Muscle layer of colon (tissue), 2 donors: ENCODE measurements around the gene EGFR.

ENCODE experiments used
- H3K27ac ChIP-seq: one replicate; pipeline ENCODE4 v1.7.0; 2013; ENCODE audit warnings: low read depth, mild to moderate bottlenecking, low read length, moderate library complexity
- H3K27me3 ChIP-seq, 2 donors: one replicate each; pipeline ENCODE4 v1.7.0; 2013; ENCODE audit warnings: low read length in 2 of 2, mild to moderate bottlenecking in 2 of 2; ENCODE audit not compliant: insufficient read depth in 2 of 2, control insufficient read depth in 1 of 2
- H3K36me3 ChIP-seq: one replicate; pipeline ENCODE4 v1.7.0; 2013; ENCODE audit warnings: mild to moderate bottlenecking, low read length; ENCODE audit not compliant: insufficient read depth
- H3K4me1 ChIP-seq: one replicate; pipeline ENCODE4 v1.7.0; 2013; ENCODE audit warnings: mild to moderate bottlenecking, low read length; ENCODE audit not compliant: insufficient read depth
- H3K4me3 ChIP-seq, 2 donors: one replicate each; pipeline ENCODE4 v1.7.0; 2013; ENCODE audit warnings: low read length in 2 of 2, low read depth in 1 of 2, mild to moderate bottlenecking in 1 of 2, moderate library complexity in 1 of 2
- H3K9ac ChIP-seq: one replicate; pipeline ENCODE4 v1.7.0; 2013; ENCODE audit warnings: low read length
- H3K9me3 ChIP-seq: one replicate; pipeline ENCODE4 v1.7.0; 2013; ENCODE audit warnings: mild to moderate bottlenecking, low read length
- donor health status: abdominal sarcoma.
- donor health status: Adenocarcinoma of cecum.

The EGFR gene

GRCh38 chr7:54989453-54990225 is 29.2 kb upstream of the EGFR start:
- H3K4me1 ChIP-seq = no peaks in the 10 kb centered on the region
- no peaks in the 10 kb centered on the region for H3K27me3 ChIP-seq
- no peak overlapping the region for H3K27ac ChIP-seq
- H3K9ac ChIP-seq = no peak overlapping the region
- H3K4me3 ChIP-seq = no peak overlapping the region
- no peaks in the 10 kb centered on the region for H3K9me3 ChIP-seq
- no peaks in the 10 kb centered on the region for H3K36me3 ChIP-seq

GRCh38 chr7:54991341-54991740 is 27.5 kb upstream of the EGFR start:
- Histone ChIP-seq H3K4me3 (no peak overlapping the region), H3K9me3 (no peaks in the 10 kb centered on the region), H3K36me3 (no peaks in the 10 kb centered on the region), H3K27me3 (no peaks in the 10 kb centered on the region), H3K27ac (no peak overlapping the region), H3K9ac (no peak overlapping the region), H3K4me1 (no peaks in the 10 kb centered on the region)

GRCh38 chr7:54992871-54993475 is 25.8 kb upstream of the EGFR start:
- Histone ChIP-seq H3K27ac (no peak overlapping the region), H3K4me1 (no peaks in the 10 kb centered on the region)

GRCh38 chr7:54995166-54995565 is 23.7 kb upstream of the EGFR start:
- Histone ChIP-seq H3K9me3 (no peaks in the 10 kb centered on the region), H3K27ac (no peak overlapping the region)

More at GRCh38 chr7:54992871-54993475, 25.8 kb upstream of the EGFR start:
- Histone ChIP-seq H3K9me3 (no peaks in the 10 kb centered on the region), H3K4me3 (no peak overlapping the region), H3K36me3 (no peaks in the 10 kb centered on the region), H3K9ac (no peak overlapping the region), H3K27me3 (no peaks in the 10 kb centered on the region)

GRCh38 chr7:54995610-54996363 is 23.0 kb upstream of the EGFR start:
- no peak overlapping the region for H3K4me3 ChIP-seq
- no peaks in the 10 kb centered on the region for H3K36me3 ChIP-seq
- no peaks in the 10 kb centered on the region for H3K9me3 ChIP-seq
- no peaks in the 10 kb centered on the region for H3K4me1 ChIP-seq
- H3K27me3 ChIP-seq = no peaks in the 10 kb centered on the region
- no peak overlapping the region for H3K9ac ChIP-seq
- no peak overlapping the region for H3K27ac ChIP-seq

More at GRCh38 chr7:54995166-54995565, 23.7 kb upstream of the EGFR start:
- no peaks in the 10 kb centered on the region for H3K36me3 ChIP-seq
- H3K4me3 ChIP-seq = no peak overlapping the region
- H3K9ac ChIP-seq = no peak overlapping the region
- no peaks in the 10 kb centered on the region for H3K27me3 ChIP-seq
- H3K4me1 ChIP-seq = no peaks in the 10 kb centered on the region

GRCh38 chr7:54996391-54996790 is 22.4 kb upstream of the EGFR start:
- no peak overlapping the region for H3K27ac ChIP-seq
- H3K9ac ChIP-seq = no peak overlapping the region
- no peaks in the 10 kb centered on the region for H3K36me3 ChIP-seq
- H3K9me3 ChIP-seq = no peaks in the 10 kb centered on the region
- H3K4me1 ChIP-seq = no peaks in the 10 kb centered on the region
- no peak overlapping the region for H3K4me3 ChIP-seq
- H3K27me3 ChIP-seq = no peaks in the 10 kb centered on the region

GRCh38 chr7:55004579-55004978 is 14.2 kb upstream of the EGFR start:
- H3K9ac ChIP-seq = no peak overlapping the region

GRCh38 chr7:55005241-55005851 is 13.5 kb upstream of the EGFR start:
- Histone ChIP-seq H3K4me1 (no peaks in the 10 kb centered on the region), H3K27me3 (no peaks in the 10 kb centered on the region), H3K9me3 (no peaks in the 10 kb centered on the region), H3K27ac (no peak overlapping the region), H3K36me3 (no peaks in the 10 kb centered on the region), H3K4me3 (no peak overlapping the region), H3K9ac (no peak overlapping the region)

More at GRCh38 chr7:55004579-55004978, 14.2 kb upstream of the EGFR start:
- Histone ChIP-seq H3K27ac (no peak overlapping the region), H3K4me3 (no peak overlapping the region), H3K4me1 (no peaks in the 10 kb centered on the region), H3K27me3 (no peaks in the 10 kb centered on the region), H3K9me3 (no peaks in the 10 kb centered on the region), H3K36me3 (no peaks in the 10 kb centered on the region)

GRCh38 chr7:55006499-55006898 is 12.3 kb upstream of the EGFR start:
- Histone ChIP-seq H3K9me3 (no peaks in the 10 kb centered on the region), H3K4me1 (no peaks in the 10 kb centered on the region), H3K36me3 (no peaks in the 10 kb centered on the region), H3K27me3 (no peaks in the 10 kb centered on the region), H3K9ac (no peak overlapping the region), H3K27ac (no peak overlapping the region), H3K4me3 (no peak overlapping the region)

GRCh38 chr7:55013851-55014250 is 5.0 kb upstream of the EGFR start:
- H3K4me1 ChIP-seq = no peaks in the 10 kb centered on the region
- H3K9me3 ChIP-seq = no peaks in the 10 kb centered on the region

GRCh38 chr7:55016061-55016745 is 2.6 kb upstream of the EGFR start:
- H3K4me3 ChIP-seq = no peak overlapping the region
- H3K27me3 ChIP-seq = no peaks in the 10 kb centered on the region
- peaks cover 1% of the 10 kb centered on the region for H3K4me1 ChIP-seq
- H3K9ac ChIP-seq = no peak overlapping the region
- H3K36me3 ChIP-seq = no peaks in the 10 kb centered on the region
- no peaks in the 10 kb centered on the region for H3K9me3 ChIP-seq
- no peak overlapping the region for H3K27ac ChIP-seq

More at GRCh38 chr7:55013851-55014250, 5.0 kb upstream of the EGFR start:
- Histone ChIP-seq H3K27me3 (no peaks in the 10 kb centered on the region), H3K4me3 (no peak overlapping the region), H3K27ac (no peak overlapping the region), H3K9ac (no peak overlapping the region), H3K36me3 (no peaks in the 10 kb centered on the region)
